Hepatocyte (in vitro differentiated cells): Measurements from ENCODE around the gene C10orf95. TPM values are rescaled to one million over a fixed set of nuclear protein-coding genes. Genes with fewer than 3 reads are reported as not detected.

Experiments
- DNase-seq: peaks from one replicate; pipeline ENCODE4 v3.0.0-alpha.2; 2016; ENCODE audit warnings: low spot score
- H2AFZ ChIP-seq: fragments of 200-600 bp; sonication (generic); 2 replicates; pipeline ENCODE4 v1.6.0; 2016; ENCODE audit warnings: antibody characterized with exemption, mild to moderate bottlenecking
- H3K27ac ChIP-seq: fragments of 200-600 bp; sonication (generic); 2 replicates; pipeline ENCODE4 v1.5.1; 2016; ENCODE audit warnings: mild to moderate bottlenecking
- H3K27me3 ChIP-seq: fragments of 200-600 bp; sonication (generic); 2 replicates; pipeline ENCODE4 v1.6.1; 2016
- H3K36me3 ChIP-seq: fragments of 200-600 bp; sonication (generic); replicated peaks from 2 replicates; pipeline ENCODE4 v1.5.1; 2016; ENCODE audit warnings: low read depth; ENCODE audit not compliant: insufficient read depth
- H3K4me1 ChIP-seq: fragments of 200-600 bp; sonication (generic); 2 replicates; pipeline ENCODE4 v1.5.1; 2016; ENCODE audit warnings: mild to moderate bottlenecking, moderate library complexity; ENCODE audit not compliant: insufficient read depth
- H3K4me2 ChIP-seq: fragments of 200-600 bp; sonication (generic); 2 replicates; pipeline ENCODE4 v1.6.0; 2016
- H3K4me3 ChIP-seq: fragments of 200-600 bp; sonication (generic); 2 replicates; pipeline ENCODE4 v1.5.1; 2016; ENCODE audit warnings: mild to moderate bottlenecking
- H3K79me2 ChIP-seq: fragments of 200-600 bp; sonication (generic); 2 replicates; pipeline ENCODE4 v1.6.0; 2017; ENCODE audit warnings: mild to moderate bottlenecking
- H3K9me2 ChIP-seq: fragments of 200-600 bp; sonication (generic); replicated peaks from 2 replicates; pipeline ENCODE4 v1.6.0; 2017; ENCODE audit warnings: mild to moderate bottlenecking; ENCODE audit not compliant: insufficient read depth
- H3K9me3 ChIP-seq: fragments of 200-600 bp; sonication (generic); 2 replicates; pipeline ENCODE4 v1.5.1; 2016; ENCODE audit warnings: low read depth, mild to moderate bottlenecking
- H4K20me1 ChIP-seq: fragments of 200-600 bp; sonication (generic); 2 replicates; pipeline ENCODE4 v1.6.0; 2016; ENCODE audit warnings: mild to moderate bottlenecking; ENCODE audit not compliant: insufficient read depth, poor library complexity, severe bottlenecking
- EZH2 ChIP-seq: fragments of 200-600 bp; sonication (generic); IDR thresholded peaks from 2 replicates; pipeline ENCODE4 v1.6.1; 2016; ENCODE audit warnings: antibody characterized with exemption, mild to moderate bottlenecking, borderline replicate concordance
- EZH2phosphoT487 ChIP-seq: fragments of 200-600 bp; sonication (generic); IDR thresholded peaks from one replicate; pipeline ENCODE4 v1.6.1; 2018; ENCODE audit warnings: antibody characterized with exemption, mild to moderate bottlenecking, low read depth, moderate library complexity; ENCODE audit not compliant: unreplicated experiment, severe bottlenecking
- WGBS: methylation state at CpG from one replicate; pipeline ENCODE4 v1.1.6; 2016; ENCODE audit warnings: low lambda C conversion rate; ENCODE audit errors: missing lambda C conversion rate; 5-methylcytosine and 5-hydroxymethylcytosine counted together
- polyA plus RNA-seq: library from polyadenylated mRNA; unstranded; fragments of >200 nt; fragmentation: Nextera tagmentation; extraction: Ambion mirVana; gene quantifications from 2 replicates; pipeline ENCODE4 v1.2.1, GENCODE V29; 2016
- total RNA-seq: library from RNA; depleted of rRNA; stranded (reverse); fragments of >200 nt; gene quantifications from 2 replicates; pipeline ENCODE4 v1.2.3, GENCODE V29; 2014
- TF ChIP-seq, protein P1 (sequence below): fragments of 200-600 bp; sonication (generic); IDR thresholded peaks from 2 replicates; pipeline ENCODE4 v1.5.1; 2016; ENCODE audit warnings: antibody characterized with exemption, mild to moderate bottlenecking; ENCODE audit not compliant: poor library complexity

C10orf95 gene
- total and polyA plus RNA-seq, 2 experiments from 2014 or later, result 5.2 to 7.7 TPM

DNA sequence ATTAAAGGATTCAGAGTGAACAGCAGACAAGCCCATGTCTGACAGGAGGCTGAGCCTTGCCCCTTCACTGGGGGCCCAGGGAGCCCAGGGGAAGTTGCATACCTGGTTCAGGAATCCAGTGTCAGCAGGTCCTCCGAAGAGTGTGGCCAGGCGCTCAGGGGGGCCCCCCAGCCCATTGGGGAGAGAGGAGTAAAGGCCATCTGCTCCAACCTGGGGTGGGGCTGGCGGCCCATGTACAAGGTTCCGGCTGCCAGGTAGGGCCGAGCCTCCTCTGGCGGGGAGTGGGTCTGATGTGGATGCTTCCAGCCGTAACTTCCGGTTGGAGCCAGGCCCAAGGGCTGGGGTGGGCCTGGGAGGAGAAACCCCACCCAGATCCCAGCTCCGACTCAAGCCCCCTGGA, 35.1 kb downstream of the C10orf95 start:
- no peak for DNase-seq

DNA sequence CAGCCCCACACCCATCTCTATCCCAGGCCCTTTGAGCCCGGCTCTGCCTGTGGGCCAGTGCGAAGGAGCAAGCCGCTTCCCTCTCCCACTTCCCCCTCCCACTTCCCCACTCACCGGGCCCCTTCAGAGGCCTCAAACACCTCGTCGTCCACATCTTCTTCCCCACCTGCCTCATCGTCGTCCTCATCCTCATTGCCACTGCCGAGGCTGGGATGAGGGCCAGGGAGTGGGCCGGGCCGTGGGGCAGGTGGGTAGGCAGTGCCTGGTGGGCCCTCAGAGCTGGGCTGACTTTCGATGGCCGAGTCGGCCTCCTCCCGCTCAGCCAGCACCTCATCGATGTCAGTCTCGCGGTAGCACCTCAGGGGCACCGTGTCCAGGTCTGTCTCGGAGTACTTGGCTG, 36.6 kb downstream of the C10orf95 start:
- Histone ChIP-seq H2AFZ (no peak overlapping the region), H3K4me1 (peaks cover 11% of the 10 kb centered on the region), H3K4me2 (no peak overlapping the region), H3K79me2 (no peaks in the 10 kb centered on the region), H3K36me3 (no peaks in the 10 kb centered on the region), H3K9me2 (no peaks in the 10 kb centered on the region), H3K9me3 (no peaks in the 10 kb centered on the region), H3K27ac (no peak overlapping the region), H3K27me3 (peaks cover 34% of the 10 kb centered on the region), H4K20me1 (no peaks in the 10 kb centered on the region), H3K4me3 (no peak overlapping the region)
- no peak for DNase-seq
- no peak for TF ChIP-seq EZH2
- TF ChIP-seq EZH2phosphoT487, result no peak
- TF ChIP-seq, protein P1, sequence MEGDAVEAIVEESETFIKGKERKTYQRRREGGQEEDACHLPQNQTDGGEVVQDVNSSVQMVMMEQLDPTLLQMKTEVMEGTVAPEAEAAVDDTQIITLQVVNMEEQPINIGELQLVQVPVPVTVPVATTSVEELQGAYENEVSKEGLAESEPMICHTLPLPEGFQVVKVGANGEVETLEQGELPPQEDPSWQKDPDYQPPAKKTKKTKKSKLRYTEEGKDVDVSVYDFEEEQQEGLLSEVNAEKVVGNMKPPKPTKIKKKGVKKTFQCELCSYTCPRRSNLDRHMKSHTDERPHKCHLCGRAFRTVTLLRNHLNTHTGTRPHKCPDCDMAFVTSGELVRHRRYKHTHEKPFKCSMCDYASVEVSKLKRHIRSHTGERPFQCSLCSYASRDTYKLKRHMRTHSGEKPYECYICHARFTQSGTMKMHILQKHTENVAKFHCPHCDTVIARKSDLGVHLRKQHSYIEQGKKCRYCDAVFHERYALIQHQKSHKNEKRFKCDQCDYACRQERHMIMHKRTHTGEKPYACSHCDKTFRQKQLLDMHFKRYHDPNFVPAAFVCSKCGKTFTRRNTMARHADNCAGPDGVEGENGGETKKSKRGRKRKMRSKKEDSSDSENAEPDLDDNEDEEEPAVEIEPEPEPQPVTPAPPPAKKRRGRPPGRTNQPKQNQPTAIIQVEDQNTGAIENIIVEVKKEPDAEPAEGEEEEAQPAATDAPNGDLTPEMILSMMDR, result no peak
- 82% methylated on average over 20 of the region's 20 CpGs for WGBS

More for the DNA sequence above, 35.1 kb downstream of the C10orf95 start:
- 70% methylated on average over 9 of the region's 9 CpGs for WGBS
- Histone ChIP-seq H4K20me1 (no peaks in the 10 kb centered on the region), H3K4me1 (peaks cover 13% of the 10 kb centered on the region), H2AFZ (no peak overlapping the region), H3K36me3 (no peaks in the 10 kb centered on the region), H3K79me2 (no peaks in the 10 kb centered on the region), H3K4me3 (no peak overlapping the region), H3K9me3 (no peaks in the 10 kb centered on the region), H3K27ac (no peak overlapping the region), H3K27me3 (peaks cover 28% of the 10 kb centered on the region), H3K9me2 (no peaks in the 10 kb centered on the region), H3K4me2 (no peak overlapping the region)
- TF ChIP-seq EZH2, result no peak

DNA sequence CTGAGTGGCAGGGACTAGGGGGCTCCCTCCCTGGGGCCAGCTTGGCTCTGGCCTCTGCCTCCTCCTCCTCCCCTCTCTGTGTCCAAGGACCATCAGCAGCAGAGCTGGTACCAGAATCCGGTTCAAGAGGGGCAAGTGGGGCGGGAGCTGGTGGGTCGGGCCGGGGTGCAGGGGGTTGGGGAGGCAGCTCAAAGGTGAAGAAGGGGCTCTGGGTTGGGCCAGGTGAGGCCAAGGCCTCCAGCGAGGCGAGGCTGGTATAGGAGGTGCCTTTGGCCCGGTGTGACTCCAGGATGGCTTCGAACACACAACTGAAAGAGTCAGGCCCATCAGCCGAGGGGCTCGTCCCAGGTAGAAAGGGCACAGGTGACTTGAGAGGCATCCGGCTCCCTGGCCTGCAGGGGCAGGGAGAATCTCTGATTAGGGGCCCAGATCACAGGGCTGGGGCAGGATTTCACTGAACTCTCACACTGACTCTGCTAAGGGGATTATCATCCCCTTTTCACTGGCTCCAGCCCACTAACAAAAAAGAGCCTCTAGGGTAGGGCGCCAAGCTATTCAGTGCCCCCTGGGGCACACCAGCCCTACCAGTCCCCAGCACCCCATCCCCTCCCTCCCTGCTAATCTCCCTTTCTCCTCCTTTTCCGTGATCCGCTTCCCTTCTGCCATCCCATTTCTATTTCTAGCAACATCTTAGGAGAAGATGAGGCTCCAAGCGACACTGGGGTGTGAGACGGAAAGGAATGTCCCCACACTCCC, 37.4 kb downstream of the C10orf95 start:
- no peak for DNase-seq
- TF ChIP-seq, protein P1, result no peak
- no peak for TF ChIP-seq EZH2
- TF ChIP-seq EZH2phosphoT487, result no peak
- Histone ChIP-seq H4K20me1 (no peaks in the 10 kb centered on the region), H3K4me3 (no peak overlapping the region), H3K9me3 (no peaks in the 10 kb centered on the region), H3K36me3 (no peaks in the 10 kb centered on the region), H3K4me1 (peaks cover 8% of the 10 kb centered on the region), H3K4me2 (no peak overlapping the region), H3K79me2 (no peaks in the 10 kb centered on the region), H3K27ac (no peak overlapping the region), H2AFZ (no peak overlapping the region), H3K27me3 (peaks cover 36% of the 10 kb centered on the region), H3K9me2 (no peaks in the 10 kb centered on the region)
- 83% methylated on average over 13 of the region's 16 CpGs for WGBS

DNA sequence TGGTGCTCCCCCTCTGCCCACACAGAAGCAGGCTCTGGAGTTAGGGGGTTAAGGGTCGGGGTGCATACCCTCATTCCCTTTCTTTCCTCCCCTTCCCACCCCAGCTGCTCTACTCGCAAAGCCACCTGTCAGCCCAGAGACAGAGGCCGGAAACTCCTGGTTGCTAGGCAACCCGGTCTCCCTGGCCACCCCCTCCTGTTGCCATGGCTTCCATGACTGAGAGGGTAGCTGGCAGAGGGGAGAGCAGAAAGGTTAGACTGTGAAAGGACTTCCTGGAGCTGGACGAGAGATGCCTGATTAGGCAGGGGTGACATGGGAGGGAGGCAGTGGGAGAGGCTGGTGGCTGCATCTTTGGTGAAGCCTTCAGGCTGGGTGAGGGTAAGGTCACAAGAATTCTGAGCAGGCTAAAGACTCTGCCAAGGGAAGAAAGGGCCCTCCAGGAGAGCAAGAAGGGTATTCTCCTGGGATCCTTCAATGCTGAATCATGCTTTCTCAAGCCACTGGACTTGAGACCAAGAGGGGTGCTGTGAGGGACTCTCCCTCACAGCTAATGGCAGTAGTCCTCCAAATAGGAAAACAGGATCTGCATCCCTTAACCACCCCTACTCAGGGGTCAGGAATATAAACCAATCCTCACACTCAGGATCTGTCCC, 38.2 kb downstream of the C10orf95 start:
- no peaks in the 10 kb centered on the region for H3K36me3 ChIP-seq
- 54% methylated on average over 5 of the region's 5 CpGs for WGBS
- no peak overlapping the region for H3K4me3 ChIP-seq
- no peak for DNase-seq
- peaks cover 36% of the 10 kb centered on the region for H3K27me3 ChIP-seq
- no peaks in the 10 kb centered on the region for H3K79me2 ChIP-seq
- H3K4me1 ChIP-seq, result peaks cover 11% of the 10 kb centered on the region
- H3K9me3 ChIP-seq, result no peaks in the 10 kb centered on the region
- no peaks in the 10 kb centered on the region for H4K20me1 ChIP-seq
- no peaks in the 10 kb centered on the region for H3K9me2 ChIP-seq
- H3K4me2 ChIP-seq, result no peak overlapping the region
- TF ChIP-seq, protein P1, result no peak
- TF ChIP-seq EZH2 (no peak), EZH2phosphoT487 (no peak)
- no peak overlapping the region for H3K27ac ChIP-seq
- H2AFZ ChIP-seq, result no peak overlapping the region
